IMR-90 (cell line): ENCODE data around the gene NCKAP5L. TPM values are rescaled to one million over a fixed set of nuclear protein-coding genes. Genes with fewer than 3 reads are reported as not detected.

Source experiments
- ATAC-seq: fragments of 200-7000 bp; cut with Tn5 transposase; 2 replicates; pipeline ENCODE4 v1.9.1; 2020; ENCODE audit warnings: low read depth, mild to moderate bottlenecking, moderate library complexity
- BruUV-seq: library from RNA; stranded (reverse); fragments of 400-500 nt; replicated peaks from 2 replicates; lab custom pipeline; 2021; lab: Mats Ljungman, UMichigan
- CTCF ChIA-PET: fragments of 300-600 bp; formaldehyde crosslinking; extraction: SDS; loops from one replicate; lab custom pipeline; 2021; ENCODE audit warnings: antibody characterized with exemption; lab: Yijun Ruan, JAX
- POLR2A ChIA-PET: fragments of 300-600 bp; sonication (Branson Sonifier 250); formaldehyde crosslinking; loops from one replicate; lab custom pipeline; 2022; ENCODE audit warnings: antibody characterized with exemption; ENCODE audit not compliant: unreplicated experiment; lab: Charles Lee
- DNase-seq: peaks from one replicate; pipeline ENCODE4 v3.0.0; 2013
- H2AFZ ChIP-seq: replicated peaks from 2 replicates; pipeline ENCODE3; 2013; ENCODE audit warnings: low read length, mild to moderate bottlenecking; ENCODE audit not compliant: poor library complexity
- H2AK5ac ChIP-seq: 2 replicates; pipeline ENCODE4 v1.6.1; 2013; ENCODE audit warnings: low read depth, low read length, inconsistent platforms
- H2AK9ac ChIP-seq: replicated peaks from 2 replicates; pipeline ENCODE3; 2013; ENCODE audit warnings: mild to moderate bottlenecking, low read depth, low read length, moderate library complexity; ENCODE audit not compliant: poor library complexity
- H2BK120ac ChIP-seq: 2 replicates; pipeline ENCODE4 v1.6.1; 2013; ENCODE audit warnings: low read depth, low read length, inconsistent platforms
- H2BK15ac ChIP-seq: 3 replicates; pipeline ENCODE4 v1.6.1; 2013; ENCODE audit warnings: low read depth, low read length, inconsistent platforms
- H2BK20ac ChIP-seq: 2 replicates; pipeline ENCODE4 v1.6.1; 2013; ENCODE audit warnings: low read depth, mild to moderate bottlenecking, inconsistent platforms, low read length, moderate library complexity
- H2BK5ac ChIP-seq: 2 replicates; pipeline ENCODE4 v1.6.1; 2013; ENCODE audit warnings: mild to moderate bottlenecking, low read depth, low read length, inconsistent platforms; ENCODE audit not compliant: poor library complexity, severe bottlenecking
- H3K14ac ChIP-seq: replicated peaks from 2 replicates; pipeline ENCODE4 v1.6.1; 2013; ENCODE audit warnings: low read depth, low read length, inconsistent platforms
- H3K18ac ChIP-seq: 2 replicates; pipeline ENCODE4 v1.6.1; 2013; ENCODE audit warnings: low read depth, low read length, control low read depth
- H3K23ac ChIP-seq: 2 replicates; pipeline ENCODE4 v1.6.1; 2013; ENCODE audit warnings: low read depth, low read length, inconsistent platforms
- H3K27ac ChIP-seq: 2 replicates; pipeline ENCODE4 v1.5.1; 2013; ENCODE audit warnings: mild to moderate bottlenecking, control low read depth, low read length; ENCODE audit not compliant: insufficient read depth
- H3K27me3 ChIP-seq: 2 replicates; pipeline ENCODE4 v1.6.1; 2013; ENCODE audit warnings: low read length; ENCODE audit not compliant: control insufficient read depth, insufficient read depth
- H3K36me3 ChIP-seq: 2 replicates; pipeline ENCODE4 v1.6.1; 2013; ENCODE audit warnings: low read length, mixed read lengths; ENCODE audit not compliant: control insufficient read depth, insufficient read depth
- H3K4ac ChIP-seq: 2 replicates; pipeline ENCODE4 v1.6.1; 2013; ENCODE audit warnings: low read depth, low read length, inconsistent platforms
- H3K4me1 ChIP-seq: 2 replicates; pipeline ENCODE4 v1.6.1; 2013; ENCODE audit warnings: low read length, mixed read lengths; ENCODE audit not compliant: control insufficient read depth, insufficient read depth
- H3K4me2 ChIP-seq: 2 replicates; pipeline ENCODE4 v1.6.1; 2013; ENCODE audit warnings: low read depth, mild to moderate bottlenecking, control low read depth, low read length, moderate library complexity
- H3K4me3 ChIP-seq: 2 replicates; pipeline ENCODE4 v1.5.1; 2013; ENCODE audit warnings: low read depth, mild to moderate bottlenecking, control low read depth, low read length, moderate library complexity; ENCODE audit not compliant: insufficient read depth
- H3K56ac ChIP-seq: 2 replicates; pipeline ENCODE4 v1.6.1; 2013; ENCODE audit warnings: low read length, inconsistent platforms; ENCODE audit not compliant: insufficient read depth; ENCODE audit errors: extremely low read depth
- H3K79me1 ChIP-seq, 2 experiments: 2 replicates each; pipeline ENCODE4 v1.6.1; 2013; ENCODE audit warnings: low read length in 2 of 2, inconsistent platforms in 1 of 2, low read depth in 1 of 2
- H3K9ac ChIP-seq: 2 replicates; pipeline ENCODE4 v1.6.1; 2013; ENCODE audit warnings: low read depth, low read length, control low read depth
- H3K9me1 ChIP-seq: 2 replicates; pipeline ENCODE4 v1.6.1; 2013; ENCODE audit warnings: low read length, inconsistent platforms; ENCODE audit not compliant: insufficient read depth
- H3K9me3 ChIP-seq: 2 replicates; pipeline ENCODE4 v1.6.1; 2013; ENCODE audit warnings: low read length; ENCODE audit not compliant: control insufficient read depth, insufficient read depth
- H4K20me1 ChIP-seq: 2 replicates; pipeline ENCODE4 v1.6.1; 2013; ENCODE audit warnings: low read length, inconsistent platforms; ENCODE audit not compliant: insufficient read depth
- H4K5ac ChIP-seq: 2 replicates; pipeline ENCODE4 v1.6.1; 2013; ENCODE audit warnings: mild to moderate bottlenecking, low read depth, low read length, control low read depth
- H4K8ac ChIP-seq, 2 experiments: 2 replicates each; pipeline ENCODE4 v1.6.1; 2013; ENCODE audit warnings: low read depth in 2 of 2, low read length in 2 of 2, control low read depth in 1 of 2, inconsistent platforms in 1 of 2
- H4K91ac ChIP-seq: 2 replicates; pipeline ENCODE4 v1.6.1; 2013; ENCODE audit warnings: low read depth, low read length, inconsistent platforms; ENCODE audit not compliant: insufficient read depth
- CEBPB ChIP-seq: IDR thresholded peaks from 2 replicates; pipeline ENCODE4 v1.6.1; 2012; ENCODE audit warnings: low read depth, low read length, improper control_type of control experiment
- CHD1 ChIP-seq: IDR thresholded peaks from 2 replicates; pipeline ENCODE4 v1.6.1; 2012; ENCODE audit warnings: low read depth, low read length, improper control_type of control experiment
- CTCF ChIP-seq: conservative IDR thresholded peaks from 2 replicates; pipeline ENCODE4 v1.5.1; 2012; ENCODE audit warnings: mild to moderate bottlenecking, low read depth, low read length, improper control_type of control experiment
- FOS ChIP-seq: fragments of 150-350 bp; IDR thresholded peaks from 2 replicates; pipeline ENCODE4 v1.6.1; 2016; ENCODE audit warnings: low read depth, low read length
- MAFK ChIP-seq: IDR thresholded peaks from 2 replicates; pipeline ENCODE4 v1.6.1; 2012; ENCODE audit warnings: low read depth, low read length, improper control_type of control experiment
- MAZ ChIP-seq: IDR thresholded peaks from 2 replicates; pipeline ENCODE4 v1.6.1; 2012; ENCODE audit warnings: low read depth, mild to moderate bottlenecking, low read length, improper control_type of control experiment, moderate library complexity, borderline replicate concordance
- MXI1 ChIP-seq: IDR thresholded peaks from 2 replicates; pipeline ENCODE4 v1.6.1; 2012; ENCODE audit warnings: low read depth, mild to moderate bottlenecking, low read length, moderate library complexity, borderline replicate concordance
- NFE2L2 ChIP-seq: fragments of 150-350 bp; IDR thresholded peaks from 2 replicates; pipeline ENCODE4 v1.6.1; 2016; ENCODE audit warnings: low read depth, mild to moderate bottlenecking, low read length
- POLR2A ChIP-seq: IDR thresholded peaks from 2 replicates; pipeline ENCODE4 v1.6.1; 2012; ENCODE audit warnings: mild to moderate bottlenecking, low read depth, low read length
- RAD21 ChIP-seq: IDR thresholded peaks from 2 replicates; pipeline ENCODE4 v1.6.1; 2012; ENCODE audit warnings: low read length, improper control_type of control experiment
- RFX5 ChIP-seq: IDR thresholded peaks from 2 replicates; pipeline ENCODE4 v1.8.0; 2012; ENCODE audit warnings: low read depth, mild to moderate bottlenecking, low read length, moderate library complexity
- WGBS, 2 experiments: methylation state at CpG; one replicate each; pipeline versions ENCODE4 v1.1.5 to v1.1.7; 2013; ENCODE audit warnings: missing lambda C conversion rate in 2 of 2; ENCODE audit not compliant: insufficient read length in 1 of 2; ENCODE audit errors: extremely low coverage in 2 of 2; 5-methylcytosine and 5-hydroxymethylcytosine counted together
- dilution Hi-C: fragments of 300-500 bp; cut with HindIII; formaldehyde crosslinking; loops from one replicate; pipeline ENCODE4 v1.14.3; 2018; ENCODE audit warnings: low sequenced_read_pairs; ENCODE audit not compliant: unreplicated experiment
- in situ Hi-C: fragments of 300-500 bp; cut with MboI; formaldehyde crosslinking; loops from 3 replicates; pipeline ENCODE4 v1.14.3; 2019; ENCODE audit warnings: low sequenced_read_pairs, inconsistent platforms, mixed read lengths
- intact Hi-C: fragments of 100-400 bp; cut with micrococcal nuclease; formaldehyde crosslinking; loops from 2 replicates; pipeline ENCODE4 v1.10.0; 2022
- polyA plus RNA-seq, 3 experiments: library from polyadenylated mRNA; depleted of rRNA; stranded (reverse); fragments of >200 nt; gene quantifications; 2 replicates each; pipeline ENCODE4 v1.2.3, GENCODE V29; 2012; ENCODE audit warnings: low replicate concordance in 1 of 3
- total RNA-seq: library from RNA; depleted of rRNA; stranded (reverse); fragments of >200 nt; gene quantifications from 2 replicates; pipeline ENCODE4 v1.2.3, GENCODE V29; 2012
- TF ChIP-seq, protein P1 (sequence below): fragments of 150-350 bp; IDR thresholded peaks from 2 replicates; pipeline ENCODE4 v1.6.1; 2016; ENCODE audit warnings: low read depth, mild to moderate bottlenecking, low read length, moderate library complexity, borderline replicate concordance
- TF ChIP-seq, protein P2 (sequence below): fragments of 150-350 bp; IDR thresholded peaks from 2 replicates; pipeline ENCODE4 v1.6.1; 2017; ENCODE audit warnings: mild to moderate bottlenecking, antibody characterized with exemption, low read length, low read depth

Gene NCKAP5L
- total and polyA plus RNA-seq, 2 of the 4 experiments (the other 2 are of a cell fraction), result 6.1 to 14.4 TPM

DNA sequence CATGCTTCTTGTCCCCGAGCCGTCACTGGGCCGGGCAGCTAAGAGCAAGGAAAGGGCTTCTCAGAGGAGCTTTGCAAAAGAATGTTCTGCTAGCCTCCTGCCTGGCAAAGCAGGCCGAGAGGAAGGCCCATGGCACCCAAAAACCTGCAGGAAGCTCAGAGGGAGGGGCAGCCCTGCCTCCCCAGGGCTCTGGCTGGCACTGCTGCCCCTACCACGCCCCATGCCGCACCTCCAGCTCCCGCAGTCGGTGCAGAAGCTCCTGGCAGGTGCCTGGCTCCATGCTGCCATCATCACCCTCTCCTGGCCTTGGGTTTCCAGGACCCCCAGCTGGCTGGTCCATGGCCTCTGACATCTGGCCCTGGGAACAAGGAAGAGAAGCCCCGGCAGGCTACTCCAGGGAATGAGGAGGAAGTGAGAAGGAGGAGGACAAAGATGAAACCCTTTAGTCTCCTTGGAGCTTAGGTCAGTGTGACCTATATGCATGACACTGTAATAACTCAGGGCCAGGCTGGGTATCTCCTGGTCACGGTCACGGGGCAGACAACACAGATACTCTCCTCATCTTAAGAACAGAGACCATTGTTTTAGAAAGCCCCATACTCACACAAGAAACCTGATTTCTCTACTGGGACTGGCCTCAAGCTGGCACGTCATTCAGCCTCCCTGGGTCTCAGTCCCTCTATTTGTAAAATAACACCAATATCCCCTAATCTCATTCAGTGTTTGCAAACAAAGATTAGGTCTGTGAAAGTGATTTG lies 24.3 kb downstream of the NCKAP5L start:
- Histone ChIP-seq H2BK20ac (no peak overlapping the region), H4K91ac (no peak overlapping the region), H3K9me3 (no peaks in the 10 kb centered on the region), H3K27me3 (no peaks in the 10 kb centered on the region), H4K20me1 (peaks cover 46% of the 10 kb centered on the region), H3K4me2 (no peak overlapping the region), H2BK120ac (no peak overlapping the region), H3K27ac (no peak overlapping the region), H2BK15ac (no peak overlapping the region), H3K18ac (no peak overlapping the region), H3K79me1 (peaks cover 14 to 45% of the 10 kb centered on the region in 2 experiments), H4K5ac (no peak overlapping the region), H2AFZ (no peak overlapping the region), H2BK5ac (no peak overlapping the region), H3K9ac (no peak overlapping the region), H3K4me1 (peaks cover 5% of the 10 kb centered on the region), H3K4me3 (no peak overlapping the region), H3K9me1 (no peaks in the 10 kb centered on the region; the same call in 1 of the 2 replicates), H3K14ac (no peak overlapping the region), H3K23ac (no peak overlapping the region), H3K36me3 (peaks cover 68% of the 10 kb centered on the region), H2AK9ac (no peak overlapping the region), H2AK5ac (no peak overlapping the region), H4K8ac (no peak overlapping the region), H3K4ac (no peak overlapping the region), H3K56ac (no peak overlapping the region)
- DNase-seq (no peak), ATAC-seq (no peak)
- ChIA-PET POLR2A (no interaction called here), CTCF (no interaction called here)
- intact Hi-C loops (no loop called here), dilution Hi-C loops (no loop called here), in situ Hi-C loops (no loop called here)
- no peak for TF ChIP-seq CHD1
- TF ChIP-seq POLR2A, result no peak
- no peak for TF ChIP-seq RFX5
- no peak for TF ChIP-seq MAFK
- TF ChIP-seq MAZ, result no peak
- TF ChIP-seq, protein P1, sequence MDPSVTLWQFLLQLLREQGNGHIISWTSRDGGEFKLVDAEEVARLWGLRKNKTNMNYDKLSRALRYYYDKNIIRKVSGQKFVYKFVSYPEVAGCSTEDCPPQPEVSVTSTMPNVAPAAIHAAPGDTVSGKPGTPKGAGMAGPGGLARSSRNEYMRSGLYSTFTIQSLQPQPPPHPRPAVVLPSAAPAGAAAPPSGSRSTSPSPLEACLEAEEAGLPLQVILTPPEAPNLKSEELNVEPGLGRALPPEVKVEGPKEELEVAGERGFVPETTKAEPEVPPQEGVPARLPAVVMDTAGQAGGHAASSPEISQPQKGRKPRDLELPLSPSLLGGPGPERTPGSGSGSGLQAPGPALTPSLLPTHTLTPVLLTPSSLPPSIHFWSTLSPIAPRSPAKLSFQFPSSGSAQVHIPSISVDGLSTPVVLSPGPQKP, result no peak
- no peak for TF ChIP-seq CEBPB
- TF ChIP-seq MXI1, result no peak
- TF ChIP-seq, protein P2, sequence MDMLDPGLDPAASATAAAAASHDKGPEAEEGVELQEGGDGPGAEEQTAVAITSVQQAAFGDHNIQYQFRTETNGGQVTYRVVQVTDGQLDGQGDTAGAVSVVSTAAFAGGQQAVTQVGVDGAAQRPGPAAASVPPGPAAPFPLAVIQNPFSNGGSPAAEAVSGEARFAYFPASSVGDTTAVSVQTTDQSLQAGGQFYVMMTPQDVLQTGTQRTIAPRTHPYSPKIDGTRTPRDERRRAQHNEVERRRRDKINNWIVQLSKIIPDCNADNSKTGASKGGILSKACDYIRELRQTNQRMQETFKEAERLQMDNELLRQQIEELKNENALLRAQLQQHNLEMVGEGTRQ, result no peak
- TF ChIP-seq RAD21, result no peak
- TF ChIP-seq CTCF, result no peak
- no peak for TF ChIP-seq NFE2L2
- no peak for TF ChIP-seq FOS
- WGBS, 2 experiments, result 100% methylated on average over 4 of the region's 12 CpGs; no CpG with 5 or more reads in 1 of the 2 experiments
- BruUV-seq, result no TSS peak
